Inflammatory macrophage (primary cell): ENCODE results near the gene PAQR7.

Experiments used
- DNase-seq, 2 donors: peaks; one replicate each; pipeline ENCODE4 v3.0.0-alpha.2; 2020 to 2022

PAQR7 gene

GRCh38 chr1:25815208-25816111 lies 60.0 kb downstream of the PAQR7 start:
- no peak for DNase-seq

GRCh38 chr1:25814549-25815087 lies 60.9 kb downstream of the PAQR7 start:
- no peak for DNase-seq

- no peak for DNase-seq
Observed at GRCh38 chr1:25813734-25814471, 61.6 kb downstream of the PAQR7 start.

- no peak for DNase-seq
Observed at GRCh38 chr1:25813071-25813733, 62.3 kb downstream of the PAQR7 start.
